RCC 7860 (cell line): ENCODE data around the gene CCNL1.
"Not testable (repeated sequence)": the region's sequence is repeated elsewhere in the genome, so short reads cannot be mapped to it uniquely, and the experiment has no call there.

ENCODE experiments used
- DNase-seq: peaks from one replicate; pipeline ENCODE4 v3.0.0-alpha.2; 2015; ENCODE audit warnings: low spot score
- FAIRE-seq: peaks from 2 replicates; lab custom pipeline; 2012; peaks lifted over from hg19 to GRCh38; lab: Jason Lieb, UNC

The CCNL1 gene

GRCh38 chr3:157159762-157160657 is at the start of gene CCNL1:
Gene CCNL1, minus strand, starts transcription at chr3:157160147. Its CDS starts 53 bp downstream, at chr3:157160094.
- peak; percentile 92 for DNase-seq
- no peak for FAIRE-seq

- FAIRE-seq (no peak), DNase-seq (no peak)
These were observed 44.9 kb upstream of the CCNL1 start for GRCh38 chr3:157204880-157205279.

- peak; percentile 28 for DNase-seq
- peak; percentile 86 for FAIRE-seq
These were observed 44.5 kb upstream of the CCNL1 start for GRCh38 chr3:157204431-157204830.

GRCh38 chr3:157201648-157202278 is 41.8 kb upstream of the CCNL1 start:
- DNase-seq (peak; percentile 34), FAIRE-seq (peak; percentile 74)

- DNase-seq (no peak), FAIRE-seq (no peak)
These were observed 39.9 kb upstream of the CCNL1 start for GRCh38 chr3:157199841-157200240.

GRCh38 chr3:157195965-157196364 is 36.0 kb upstream of the CCNL1 start:
- DNase-seq (no peak), FAIRE-seq (no peak)

GRCh38 chr3:157191149-157191548 is 31.2 kb upstream of the CCNL1 start:
- not testable (repeated sequence) for FAIRE-seq, DNase-seq

GRCh38 chr3:157190380-157190872 is 30.5 kb upstream of the CCNL1 start:
- FAIRE-seq (no peak), DNase-seq (no peak)

- FAIRE-seq (no peak), DNase-seq (no peak)
These were observed 28.4 kb upstream of the CCNL1 start for GRCh38 chr3:157188391-157188790.

- FAIRE-seq (no peak), DNase-seq (no peak)
These were observed 22.9 kb upstream of the CCNL1 start for GRCh38 chr3:157182879-157183278.

- FAIRE-seq (no peak), DNase-seq (no peak)
These were observed 20.3 kb upstream of the CCNL1 start for GRCh38 chr3:157180262-157180661.

- FAIRE-seq (no peak), DNase-seq (no peak)
These were observed 19.4 kb upstream of the CCNL1 start for GRCh38 chr3:157179365-157179803.

- not testable (repeated sequence) for FAIRE-seq, DNase-seq
These were observed 18.8 kb upstream of the CCNL1 start for GRCh38 chr3:157178503-157179364.

GRCh38 chr3:157177801-157178453 is 18.0 kb upstream of the CCNL1 start:
- not testable (repeated sequence) for FAIRE-seq, DNase-seq

- FAIRE-seq, result no peak
These were observed 17.0 kb upstream of the CCNL1 start for GRCh38 chr3:157176934-157177333.

GRCh38 chr3:157175691-157176507 is 16.0 kb upstream of the CCNL1 start:
- DNase-seq (no peak), FAIRE-seq (no peak)

More at GRCh38 chr3:157176934-157177333, 17.0 kb upstream of the CCNL1 start:
- no peak for DNase-seq

GRCh38 chr3:157174649-157175498 is 14.9 kb upstream of the CCNL1 start:
- peak; percentile 98 for DNase-seq

GRCh38 chr3:157174290-157174648 is 14.3 kb upstream of the CCNL1 start:
- no peak for FAIRE-seq
- DNase-seq, result no peak

More at GRCh38 chr3:157174649-157175498, 14.9 kb upstream of the CCNL1 start:
- FAIRE-seq, result peak; percentile 91
